SH-SY5Y (cell line): ENCODE results near the gene PTK6.

ENCODE experiments used
- GATA2 ChIP-seq: IDR thresholded peaks from 2 replicates; pipeline ENCODE4 v1.6.1; 2011; ENCODE audit warnings: mild to moderate bottlenecking, low read depth, low read length
- GATA3 ChIP-seq: IDR thresholded peaks from 2 replicates; pipeline ENCODE4 v1.6.1; 2011; ENCODE audit warnings: low read depth, mild to moderate bottlenecking, low read length, moderate library complexity

PTK6 gene

DNA sequence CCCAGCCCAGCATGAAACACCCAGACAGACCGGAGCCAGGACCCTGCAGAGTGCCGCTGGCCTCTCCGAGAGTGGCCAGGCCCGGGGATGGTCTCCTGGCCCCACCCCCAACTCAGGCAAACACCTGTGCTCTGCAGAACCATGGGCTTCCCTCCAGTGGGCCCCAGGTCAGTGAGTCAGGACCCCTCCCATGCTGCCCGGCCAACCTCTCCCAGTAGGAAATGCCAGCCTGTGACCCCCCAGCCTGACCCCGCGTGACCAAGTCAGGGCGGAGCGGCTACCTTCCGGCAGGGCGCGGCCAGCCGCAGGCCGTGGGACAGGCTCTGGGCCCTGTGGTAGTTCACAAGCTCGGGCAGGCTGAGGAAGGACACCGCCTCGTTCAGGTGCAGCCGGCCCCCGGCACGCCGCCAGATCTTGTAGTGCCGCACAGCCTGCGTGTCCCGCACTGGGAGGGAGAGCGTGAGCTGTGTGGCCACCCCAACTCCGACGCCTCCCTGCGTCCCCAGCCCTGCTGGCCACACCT is 3.2 kb downstream of the PTK6 start:
- TF ChIP-seq GATA3 (no peak), GATA2 (no peak)

DNA sequence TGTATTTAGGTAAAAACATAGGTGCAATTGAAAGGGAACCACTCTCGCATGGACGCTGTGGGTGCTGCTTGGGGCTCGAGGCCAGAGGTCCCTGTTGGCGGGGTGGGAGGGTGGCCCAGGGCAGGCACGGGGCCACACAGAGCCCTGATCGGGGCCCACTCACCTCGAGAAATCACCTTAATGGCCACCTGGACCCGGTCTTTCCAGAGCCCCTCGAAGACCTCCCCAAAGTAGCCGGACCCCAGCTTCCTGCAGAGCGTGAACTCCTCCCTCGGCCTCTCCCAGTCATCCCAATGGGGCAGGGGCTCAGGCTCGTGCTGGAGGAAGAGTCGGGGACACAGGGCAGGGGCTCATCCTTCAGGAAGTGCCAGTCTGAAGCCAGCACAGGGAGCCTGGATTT is 3.8 kb downstream of the PTK6 start:
- no peak for TF ChIP-seq GATA2
- no peak for TF ChIP-seq GATA3

DNA sequence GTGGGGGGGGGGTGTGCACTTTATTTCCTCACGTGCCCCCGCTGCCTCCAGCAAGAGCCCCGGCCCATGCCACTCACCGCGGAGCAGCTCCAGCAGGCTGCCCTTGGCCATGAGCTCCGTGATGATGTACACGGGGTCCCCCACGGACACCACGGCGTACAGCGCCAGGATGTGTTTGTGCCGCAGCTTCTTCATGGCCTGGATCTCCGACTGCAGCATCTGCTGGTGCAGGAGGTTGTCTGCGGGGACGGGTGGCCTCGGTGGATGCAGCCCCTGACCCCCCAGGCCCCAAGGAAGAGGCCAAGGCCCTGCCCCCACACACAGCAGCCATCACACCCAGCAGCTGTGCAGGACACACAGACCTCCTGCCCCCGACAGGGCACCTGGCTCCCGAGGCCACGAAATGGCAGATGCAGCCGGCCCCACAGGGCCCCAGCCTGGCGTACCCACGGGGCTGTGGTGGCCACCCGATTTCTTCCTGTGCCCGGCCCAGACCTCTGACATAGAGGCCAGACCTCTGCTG is 4.7 kb downstream of the PTK6 start:
- TF ChIP-seq GATA2 (no peak), GATA3 (no peak)

DNA sequence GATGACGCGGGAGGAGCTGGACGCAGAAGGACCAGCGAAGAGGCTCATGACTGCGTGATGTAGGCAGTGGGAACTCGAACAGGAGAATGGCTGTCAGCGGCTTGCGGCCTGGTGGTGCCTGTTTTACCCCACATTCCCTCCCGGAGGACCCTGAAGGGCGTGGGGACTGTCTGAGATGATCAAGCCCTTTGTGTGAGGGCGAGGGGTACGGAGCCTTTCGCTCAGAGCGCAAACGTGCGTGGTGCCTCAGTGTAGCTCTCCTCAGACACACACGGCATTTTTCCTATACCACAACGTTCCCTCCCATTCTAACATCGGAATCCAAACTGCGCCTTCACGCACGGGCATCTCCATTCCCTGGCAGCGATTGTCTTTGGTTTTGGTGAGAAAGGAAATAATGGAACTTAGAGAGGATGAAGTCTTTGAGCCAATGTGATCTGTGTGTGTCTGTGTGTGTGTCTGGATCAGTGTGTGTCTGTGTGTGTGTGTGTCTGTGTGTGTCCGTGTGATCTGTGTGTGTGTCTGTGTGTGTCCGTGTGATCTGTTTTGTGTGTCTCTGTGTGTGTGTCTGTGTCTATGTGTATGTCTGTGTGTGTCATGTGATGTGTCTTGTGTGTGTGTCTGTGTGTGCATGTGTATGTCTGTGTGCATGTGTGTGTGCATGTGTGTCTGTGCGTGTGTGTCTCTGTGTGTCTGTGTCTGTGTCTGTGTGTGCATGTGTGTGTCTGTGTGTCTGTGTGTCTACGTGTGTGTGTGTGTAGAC is 5.3 kb downstream of the PTK6 start:
- TF ChIP-seq GATA2 (no peak), GATA3 (no peak)

DNA sequence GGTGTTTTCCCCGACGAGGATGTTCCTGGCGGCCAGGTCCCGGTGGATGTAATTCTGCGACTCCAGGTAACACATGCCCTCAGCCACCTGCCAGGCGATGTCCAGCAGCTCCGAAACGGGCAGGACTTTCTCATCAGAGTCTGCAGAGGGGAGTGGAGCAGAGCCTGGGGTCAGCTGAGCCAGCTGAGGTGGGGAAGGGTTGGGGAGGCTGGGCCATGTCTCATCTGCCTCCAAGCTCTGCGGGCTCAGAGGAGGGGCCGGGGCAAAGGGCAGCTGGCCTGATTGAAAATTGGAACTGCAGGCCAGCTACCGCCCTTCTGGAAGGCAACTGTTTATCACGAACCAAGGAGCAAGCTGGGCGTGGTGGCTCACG is 6.4 kb downstream of the PTK6 start:
- TF ChIP-seq GATA2 (no peak), GATA3 (no peak)

DNA sequence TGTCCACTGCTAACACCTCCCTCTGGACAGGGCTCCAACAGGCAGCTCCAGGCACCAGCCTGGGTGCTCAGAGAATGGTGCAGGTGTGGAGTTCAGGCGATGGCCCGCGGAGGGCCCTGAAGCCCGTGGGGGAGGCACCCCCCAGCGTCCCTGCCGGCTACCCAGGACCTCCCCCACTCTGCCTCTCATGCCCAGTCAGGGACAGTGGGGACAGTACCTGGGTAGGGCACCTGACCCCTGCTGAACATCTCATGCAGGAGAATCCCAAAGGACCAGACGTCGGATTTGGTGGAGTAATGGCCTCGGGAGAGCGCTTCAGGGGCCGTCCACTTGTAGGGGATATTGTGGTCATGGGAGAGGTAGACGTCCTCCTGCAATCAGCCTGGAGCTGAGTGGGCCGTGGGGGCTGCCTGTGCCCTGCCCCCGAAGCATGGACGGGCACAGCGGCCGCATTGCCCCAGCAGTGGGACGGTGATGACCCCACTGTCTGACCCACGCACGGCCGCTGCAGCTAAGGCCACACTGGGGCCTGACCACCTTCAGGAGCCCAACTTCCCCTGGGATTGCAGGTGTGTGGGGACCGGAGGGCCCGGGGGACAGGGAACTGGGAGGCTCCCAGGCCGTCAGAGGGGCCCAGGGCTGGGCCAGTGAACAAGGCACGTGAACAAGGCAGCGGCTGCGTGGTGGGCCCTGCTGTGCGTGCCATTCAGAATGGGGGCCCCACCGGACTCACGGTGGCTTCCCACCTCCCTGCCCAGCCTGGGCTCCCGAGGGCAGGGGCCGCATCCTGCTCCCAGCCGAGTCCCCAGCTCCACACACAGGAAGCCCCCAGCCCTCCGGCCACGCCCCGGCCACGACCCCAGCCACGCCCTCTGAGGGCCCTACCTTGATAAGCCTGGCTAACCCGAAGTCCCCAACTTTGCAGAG is 7.1 kb downstream of the PTK6 start:
- TF ChIP-seq GATA3 = no peak
- no peak for TF ChIP-seq GATA2

DNA sequence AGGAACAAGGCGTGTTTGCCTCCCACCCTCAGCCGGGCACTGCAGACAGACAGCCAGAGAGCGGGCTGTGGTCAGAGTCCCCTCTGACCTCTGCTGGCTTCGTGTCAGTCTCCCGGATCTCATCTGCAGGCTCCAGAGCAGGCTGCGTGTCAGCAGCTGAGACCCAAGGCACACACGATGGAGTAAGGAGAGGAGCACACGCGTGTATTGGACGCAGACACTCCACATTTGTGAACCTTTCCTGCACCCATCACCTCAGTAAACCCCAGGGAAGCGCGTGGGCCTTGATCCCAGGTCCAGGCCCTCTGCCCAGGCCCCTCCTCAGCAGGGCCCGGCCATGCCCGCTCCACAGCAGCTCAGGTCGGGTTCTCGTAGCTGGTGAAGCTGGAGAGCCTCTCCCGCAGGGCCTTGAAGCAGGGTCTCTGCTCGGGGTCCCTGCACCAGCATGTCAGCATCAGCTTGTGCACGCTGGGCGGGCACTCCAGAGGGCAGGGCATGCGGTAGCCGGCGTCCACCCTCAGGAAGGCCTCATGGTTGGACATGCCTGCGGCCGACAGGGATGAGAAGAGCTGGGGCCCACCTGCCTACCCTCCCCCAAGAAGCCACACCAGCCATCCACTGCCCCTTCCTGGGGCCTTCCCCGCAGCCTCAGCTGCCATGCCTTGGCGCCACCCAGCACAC is 7.9 kb downstream of the PTK6 start:
- no peak for TF ChIP-seq GATA3
- TF ChIP-seq GATA2 = no peak

DNA sequence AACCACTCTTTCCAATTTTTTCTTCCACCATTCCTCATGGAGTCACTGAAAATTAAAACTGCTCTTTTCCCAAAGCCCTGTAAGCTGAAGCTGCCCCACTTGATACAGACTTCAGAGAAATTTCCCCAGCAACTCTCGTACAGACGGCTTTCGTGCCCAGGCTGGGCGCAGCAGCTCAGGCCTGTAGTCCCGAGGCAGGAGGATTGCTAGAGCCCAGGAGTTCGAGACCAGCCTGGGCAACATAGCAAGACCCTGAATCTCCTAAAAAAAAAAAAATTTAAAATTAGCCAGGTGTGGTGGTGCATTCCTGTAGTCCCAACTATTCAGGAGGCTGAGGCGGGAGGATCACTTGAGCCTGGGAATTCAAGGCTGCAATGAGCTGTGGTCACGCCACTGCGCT is 10.0 kb downstream of the PTK6 start:
- TF ChIP-seq GATA3 = no peak
- no peak for TF ChIP-seq GATA2

DNA sequence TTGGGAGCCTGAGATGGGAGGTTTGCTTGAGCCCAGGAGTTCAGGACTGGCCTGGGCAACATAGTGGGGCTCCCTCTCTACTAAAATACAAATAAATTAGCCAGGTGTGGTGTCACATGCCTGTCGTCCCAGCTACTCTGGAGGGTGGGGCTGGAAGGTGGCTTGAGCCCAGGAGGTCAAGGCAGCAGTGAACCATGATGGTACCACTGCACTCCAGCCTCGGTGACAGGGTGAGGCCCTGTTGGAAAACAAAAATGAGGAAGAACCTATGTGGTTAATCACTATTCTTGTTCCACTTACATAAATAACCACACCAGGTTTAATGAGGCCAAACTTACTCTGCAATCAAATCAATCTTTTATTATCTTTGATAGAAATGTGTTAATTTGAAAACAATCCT is 11.2 kb downstream of the PTK6 start:
- no peak for TF ChIP-seq GATA2
- no peak for TF ChIP-seq GATA3

DNA sequence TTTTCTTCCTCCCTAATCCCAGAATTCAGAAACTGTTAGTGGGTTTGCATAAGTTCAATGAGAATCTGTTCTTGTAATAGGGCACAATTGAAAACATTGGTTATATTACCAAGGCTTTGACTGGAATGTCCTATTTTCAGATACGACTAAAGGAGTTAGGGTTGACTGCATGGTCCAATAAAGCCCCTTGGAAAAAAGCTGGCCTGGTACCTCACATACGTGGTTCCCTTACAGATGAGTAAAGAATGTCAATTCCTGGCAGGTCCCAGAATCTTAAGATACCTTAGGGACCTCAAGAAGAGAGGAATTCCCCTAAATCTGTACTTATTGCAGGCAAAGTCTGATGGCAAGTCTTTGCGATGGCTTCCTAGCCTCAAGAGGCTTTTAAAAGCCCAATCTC is 12.0 kb downstream of the PTK6 start:
- no peak for TF ChIP-seq GATA3

DNA sequence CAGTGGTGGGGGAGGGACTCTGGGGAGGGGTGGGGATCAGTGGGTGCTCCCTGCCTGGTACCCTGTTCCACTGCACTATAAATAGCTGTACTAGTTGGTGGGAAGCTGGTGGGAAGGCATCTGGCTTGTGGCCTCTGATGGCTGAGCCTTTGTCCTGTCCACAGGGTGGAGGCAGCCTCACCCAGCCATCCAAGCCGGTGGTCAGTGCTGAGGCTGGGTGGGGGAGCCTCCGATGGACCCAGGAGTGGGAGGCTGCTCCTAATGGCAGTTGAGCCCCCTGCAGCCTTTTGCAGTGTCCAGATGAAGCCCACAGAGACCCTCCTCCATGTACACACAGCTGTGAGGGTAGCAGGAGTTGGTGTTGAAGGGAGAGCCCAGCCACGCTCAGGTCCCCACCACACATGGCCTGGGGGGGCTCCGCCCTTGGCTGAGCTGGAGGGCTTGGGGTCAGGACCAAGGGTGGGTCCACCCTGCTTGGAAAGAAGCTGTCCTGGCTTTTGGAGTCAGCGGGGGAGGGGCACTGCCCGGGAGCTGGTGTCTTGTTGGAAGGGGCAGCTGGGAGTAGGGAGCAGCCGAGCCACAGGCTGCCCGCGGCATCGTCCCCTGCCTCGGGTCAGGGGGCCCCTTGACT is 14.1 kb downstream of the PTK6 start:
- no peak for TF ChIP-seq GATA3

DNA sequence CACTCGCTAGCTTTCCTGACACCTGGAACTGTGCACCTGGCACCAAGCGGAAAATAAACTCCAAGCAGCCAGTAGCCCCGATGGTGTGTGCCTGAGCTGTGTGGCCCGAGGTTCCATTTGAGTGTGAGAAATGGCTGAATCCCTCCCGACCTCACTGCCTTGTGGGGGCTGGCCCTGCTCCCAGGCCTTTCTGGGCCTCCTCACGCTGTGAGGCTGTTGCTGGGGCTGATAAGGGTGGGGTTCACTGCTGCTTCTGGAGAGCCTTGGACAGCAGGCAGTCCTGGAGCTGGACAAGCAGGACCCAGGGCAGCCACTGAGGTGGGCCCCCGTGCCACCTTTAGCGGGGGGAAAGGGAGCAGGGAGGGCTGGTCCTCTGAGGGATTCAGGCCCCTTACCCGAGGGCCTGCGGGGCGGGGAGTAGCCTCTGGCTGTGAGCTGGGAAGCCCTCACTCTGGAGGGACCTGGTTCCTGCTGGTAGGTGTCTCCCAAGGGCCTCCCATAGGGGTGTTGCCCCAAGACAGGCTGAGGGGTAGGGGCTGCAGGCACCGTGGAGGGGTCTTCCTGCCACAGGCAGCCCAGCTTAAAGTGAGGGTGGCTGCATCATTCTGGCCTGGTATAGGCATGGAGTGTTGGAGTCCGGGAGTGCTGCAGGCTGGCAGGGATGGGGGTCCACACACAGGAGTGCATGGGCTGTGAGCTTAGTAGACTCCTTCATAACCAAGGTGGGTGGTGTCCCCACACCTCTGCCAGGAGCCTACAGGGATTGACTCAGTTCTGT is 14.9 kb downstream of the PTK6 start:
- TF ChIP-seq GATA3 (no peak), GATA2 (no peak)

DNA sequence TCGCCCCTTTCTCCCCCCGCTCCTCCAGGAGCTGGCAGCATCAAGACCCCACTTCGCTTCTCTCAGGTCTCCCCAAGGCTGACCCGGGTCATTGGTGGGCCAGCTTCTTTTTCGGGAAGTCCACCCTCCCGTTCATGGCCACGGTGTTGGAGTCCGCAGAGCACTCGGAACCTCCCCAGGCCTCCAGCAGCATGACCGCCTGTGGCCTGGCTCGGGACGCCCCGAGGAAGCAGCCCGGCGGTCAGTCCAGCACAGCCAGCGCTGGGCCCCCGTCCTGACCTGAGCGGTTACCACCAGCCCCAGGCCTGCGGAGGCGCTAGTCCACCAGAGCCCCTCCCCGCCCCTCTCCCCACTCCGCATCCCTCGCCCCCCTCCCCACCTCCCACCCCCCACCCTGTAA is 15.6 kb downstream of the PTK6 start:
- TF ChIP-seq GATA2 (no peak), GATA3 (no peak)
